ENCODE results near the gene AMD1. TPM values are rescaled to one million over a fixed set of nuclear protein-coding genes. Genes with fewer than 3 reads are reported as not detected.
A peak's percentile ranks its signal among the peaks of the same experiment; 100 is the strongest.

AMD1 gene
- total and polyA plus RNA-seq, 2 of the 8 experiments (the other 6 are each of a cell fraction or from before 2014, with no cell fraction given): 60.9 to 177 TPM

DNA sequence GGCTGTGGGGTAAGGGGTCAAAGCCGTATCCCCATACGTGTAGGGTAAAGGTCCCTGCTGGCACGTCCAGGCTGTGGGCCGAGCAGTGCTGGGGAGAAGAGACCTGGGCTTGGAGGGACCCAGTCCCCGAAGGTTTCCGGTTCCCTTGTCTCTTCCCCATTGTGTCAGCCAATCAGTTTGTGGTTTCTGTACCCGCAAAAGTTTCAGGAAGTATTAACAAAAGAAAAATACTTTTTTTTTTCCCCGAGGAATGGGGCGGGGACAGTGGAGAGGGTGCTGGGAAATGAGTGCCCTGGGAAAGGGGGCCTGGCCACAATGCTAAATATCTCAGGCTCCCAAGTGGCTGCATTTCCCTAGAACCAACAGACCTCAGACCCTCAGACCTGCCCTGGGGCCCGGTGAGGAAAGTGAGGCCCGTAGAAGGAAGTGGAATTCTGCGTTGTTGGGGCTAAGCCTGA is 15.2 kb upstream of the AMD1 start:
- Histone ChIP-seq H3K23ac (ENCODE audit: insufficient read length) (no peak overlapping the region), H3K18ac (ENCODE audit: extremely low read depth, low read length) (no peak overlapping the region), H3K4ac (replicated peaks; ENCODE audit: insufficient read length, low read depth, low read length) (no peak overlapping the region), H2BK12ac (ENCODE audit: low read depth, low read length) (no peak overlapping the region), H2BK15ac (ENCODE audit: low read length) (no peak overlapping the region), H2BK5ac (ENCODE audit: low read depth, low read length) (no peak overlapping the region), H4K5ac (ENCODE audit: insufficient read length, low read depth, low read length) (no peak overlapping the region), H3K79me2 (ENCODE audit: control insufficient read depth in 1 of 2, insufficient read depth in 2 of 2, low read length in 2 of 2) (no peaks in the 10 kb centered on the region), H3K4me2 (ENCODE audit: insufficient read depth in 1 of 2, low read depth in 2 of 2, low read length in 2 of 2) (no peak overlapping the region), H3K4me1 (replicated peaks in 1 of 4; ENCODE audit: control insufficient read depth in 3 of 4, insufficient read depth in 4 of 4, low read length in 3 of 4) (no peaks in the 10 kb centered on the region), H3K14ac (ENCODE audit: insufficient read length) (no peak overlapping the region), H4K91ac (replicated peaks; ENCODE audit: insufficient read length, low read length) (no peak overlapping the region), H2BK120ac (replicated peaks; ENCODE audit: low read depth, low read length) (no peak overlapping the region), H3K9me3 (ENCODE audit: insufficient read depth in 2 of 2, low read depth in 1 of 2, low read length in 1 of 2) (no peaks in the 10 kb centered on the region), H3K4me3 (ENCODE audit: extremely low read depth in 1 of 4, insufficient read depth in 2 of 4, low read depth in 3 of 4, low read length in 4 of 4) (no peak overlapping the region), H2AFZ (ENCODE audit: low read length) (peak overlapping the region; percentile 59; the same call in 1 of the 2 replicates), H3K27me3 (replicated peaks in 1 of 4; ENCODE audit: control insufficient read depth in 3 of 4, extremely low read depth in 1 of 4, insufficient read depth in 3 of 4, low read length in 3 of 4) (no peaks in the 10 kb centered on the region), H3K23me2 (ENCODE audit: low read depth, low read length) (no peaks in the 10 kb centered on the region), H3K56ac (replicated peaks; ENCODE audit: insufficient read length, low read depth, low read length) (no peak overlapping the region), H2BK20ac (ENCODE audit: low read length) (no peak overlapping the region), H4K8ac (ENCODE audit: extremely low read depth, insufficient read depth, low read length) (peak overlapping the region; percentile 11; the same call in 1 of the 2 replicates), H2AK5ac (ENCODE audit: low read depth, low read length) (no peak overlapping the region), H3K27ac (ENCODE audit: low read depth, low read length) (no peak overlapping the region), H3K9ac (replicated peaks in 1 of 4; ENCODE audit: extremely low read depth in 1 of 4, low read depth in 3 of 4, low read length in 3 of 4) (no peak overlapping the region), H3K36me3 (ENCODE audit: control insufficient read depth in 2 of 4, insufficient read depth in 4 of 4, low read length in 3 of 4) (no peaks in the 10 kb centered on the region), H4K20me1 (replicated peaks in 1 of 2; ENCODE audit: control insufficient read depth in 1 of 2, insufficient read depth in 2 of 2, low read length in 2 of 2) (peaks cover 0 to 1% of the 10 kb centered on the region in 2 experiments), H3K79me1 (ENCODE audit: low read depth, low read length) (no peaks in the 10 kb centered on the region)
- 87% methylated on average over 10 of the region's 12 CpGs; no CpG with 5 or more reads in 1 of the 2 experiments for WGBS, 2 experiments (ENCODE audit: extremely low coverage in 1 of 2, insufficient coverage in 1 of 2, insufficient read length in 1 of 2, insufficient replicate concordance in 2 of 2, low coverage in 1 of 2, low lambda C conversion rate in 2 of 2, missing lambda C conversion rate in 1 of 2)
- no peak for DNase-seq (ENCODE audit: low read depth in 1 of 2, low spot score in 2 of 2)
- CTCF ChIA-PET (ENCODE audit: partially characterized antibody): no interaction called here
- POLR2A ChIA-PET (ENCODE audit: partially characterized antibody): interaction anchor here (1.4 to 4.1 kb wide), 2 partner anchors 14 to 15 kb away, joined by 9 to 30 read pairs; partner anchors contain the start of gene AMD1
- FAIRE-seq: no peak
- TF ChIP-seq TAF1 (IDR thresholded peaks at IDR 0.05; ENCODE audit: low read depth, low read length) (no peak), TCF12 (IDR thresholded peaks at IDR 0.05; ENCODE audit: low read depth, low read length) (no peak), SRF (IDR thresholded peaks at IDR 0.05; ENCODE audit: low read depth, low read length) (no peak), SIN3A (conservative IDR thresholded peaks at IDR 0.05 in 1 of 2, IDR thresholded peaks at IDR 0.05 in 1 of 2; ENCODE audit: low read depth in 1 of 2, low read length in 2 of 2) (no peak), KDM4A (IDR thresholded peaks at IDR 0.05; ENCODE audit: low read depth, low read length, severe bottlenecking) (no peak)
- TF ChIP-seq, protein P1, sequence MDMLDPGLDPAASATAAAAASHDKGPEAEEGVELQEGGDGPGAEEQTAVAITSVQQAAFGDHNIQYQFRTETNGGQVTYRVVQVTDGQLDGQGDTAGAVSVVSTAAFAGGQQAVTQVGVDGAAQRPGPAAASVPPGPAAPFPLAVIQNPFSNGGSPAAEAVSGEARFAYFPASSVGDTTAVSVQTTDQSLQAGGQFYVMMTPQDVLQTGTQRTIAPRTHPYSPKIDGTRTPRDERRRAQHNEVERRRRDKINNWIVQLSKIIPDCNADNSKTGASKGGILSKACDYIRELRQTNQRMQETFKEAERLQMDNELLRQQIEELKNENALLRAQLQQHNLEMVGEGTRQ (IDR thresholded peaks at IDR 0.05; ENCODE audit: low read length): no peak

Measured in H1 (cell line).